GM23248 (cell line): ENCODE results near the gene HIPK3. TPM values are rescaled to one million over a fixed set of nuclear protein-coding genes. Genes with fewer than 3 reads are reported as not detected.

Experiments
- DNase-seq: peaks from one replicate; pipeline ENCODE4 v3.0.0-alpha.2; 2015
- H2AFZ ChIP-seq: fragments of 200-600 bp; sonication (generic); 2 replicates; pipeline ENCODE4 v1.6.1; 2016; ENCODE audit warnings: antibody characterized with exemption
- H3F3A ChIP-seq: fragments of 200-600 bp; sonication (generic); 2 replicates; pipeline ENCODE4 v1.6.1; 2016; ENCODE audit warnings: mild to moderate bottlenecking, antibody characterized with exemption, mixed run types; ENCODE audit not compliant: insufficient read depth
- H3K27ac ChIP-seq: fragments of 200-600 bp; sonication (generic); 2 replicates; pipeline ENCODE4 v1.5.1; 2016; ENCODE audit warnings: mild to moderate bottlenecking
- H3K27me3 ChIP-seq: fragments of 200-600 bp; sonication (generic); replicated peaks from 2 replicates; pipeline ENCODE4 v1.6.1; 2016; ENCODE audit warnings: mild to moderate bottlenecking; ENCODE audit not compliant: insufficient read depth
- H3K36me3 ChIP-seq: fragments of 200-600 bp; sonication (generic); 2 replicates; pipeline ENCODE4 v1.6.1; 2016; ENCODE audit warnings: low read depth, mild to moderate bottlenecking
- H3K4me1 ChIP-seq: fragments of 200-600 bp; sonication (generic); 2 replicates; pipeline ENCODE4 v1.6.1; 2016; ENCODE audit warnings: mild to moderate bottlenecking; ENCODE audit not compliant: insufficient read depth
- H3K4me2 ChIP-seq: fragments of 200-600 bp; sonication (generic); one replicate; pipeline ENCODE4 v1.6.1; 2016; ENCODE audit warnings: mild to moderate bottlenecking; ENCODE audit not compliant: unreplicated experiment
- H3K4me3 ChIP-seq: fragments of 200-600 bp; sonication (generic); 2 replicates; pipeline ENCODE4 v1.5.1; 2016; ENCODE audit warnings: mild to moderate bottlenecking
- H3K79me2 ChIP-seq: fragments of 200-600 bp; sonication (generic); 2 replicates; pipeline ENCODE4 v1.6.1; 2016; ENCODE audit warnings: mild to moderate bottlenecking; ENCODE audit not compliant: insufficient read depth
- H3K9ac ChIP-seq: fragments of 200-600 bp; sonication (generic); 2 replicates; pipeline ENCODE4 v1.6.1; 2016; ENCODE audit warnings: mild to moderate bottlenecking
- H3K9me2 ChIP-seq: fragments of 200-600 bp; sonication (generic); 2 replicates; pipeline ENCODE4 v1.6.1; 2016; ENCODE audit warnings: mixed run types, mild to moderate bottlenecking, moderate library complexity; ENCODE audit not compliant: insufficient read depth
- H3K9me3 ChIP-seq: fragments of 200-600 bp; sonication (generic); one replicate; pipeline ENCODE4 v1.6.1; 2017; ENCODE audit warnings: low read depth
- H4K20me1 ChIP-seq: fragments of 200-600 bp; sonication (generic); 2 replicates; pipeline ENCODE4 v1.6.0; 2016; ENCODE audit not compliant: insufficient read depth
- EZH2 ChIP-seq: fragments of 200-600 bp; sonication (generic); IDR thresholded peaks from 2 replicates; pipeline ENCODE4 v1.6.1; 2018; ENCODE audit warnings: antibody characterized with exemption, mild to moderate bottlenecking; ENCODE audit not compliant: insufficient read depth, poor library complexity, severe bottlenecking
- EZH2phosphoT487 ChIP-seq: fragments of 200-600 bp; sonication (generic); IDR thresholded peaks from 2 replicates; pipeline ENCODE4 v1.6.1; 2018; ENCODE audit warnings: antibody characterized with exemption, moderate library complexity, mild to moderate bottlenecking, low read depth; ENCODE audit not compliant: insufficient read depth
- WGBS, 2 experiments: methylation state at CpG; one replicate each; pipeline ENCODE4 v1.1.6; 2015 to 2017; ENCODE audit warnings: low lambda C conversion rate in 2 of 2, low coverage in 1 of 2; ENCODE audit errors: missing lambda C conversion rate in 2 of 2; 5-methylcytosine and 5-hydroxymethylcytosine counted together
- in situ Hi-C: fragments of 300-500 bp; cut with MboI; formaldehyde crosslinking; loops from 2 replicates; pipeline ENCODE4 v1.15.0; 2020
- polyA plus RNA-seq: library from polyadenylated mRNA; unstranded; fragments of >200 nt; fragmentation: Nextera tagmentation; extraction: Ambion mirVana; gene quantifications from 2 replicates; pipeline ENCODE4 v1.2.1, GENCODE V29; 2016
- total RNA-seq: library from RNA; depleted of rRNA; stranded (reverse); fragments of >200 nt; shearing (Covaris generic); gene quantifications from 2 replicates; pipeline ENCODE4 v1.2.3, GENCODE V29; 2014

Gene HIPK3
- total and polyA plus RNA-seq, 2 experiments from 2014 or later, result 17.8 to 82.9 TPM

- Histone ChIP-seq H3K9me2 (no peaks in the 10 kb centered on the region), H3K9ac (no peak overlapping the region), H2AFZ (no peak overlapping the region), H3K36me3 (no peaks in the 10 kb centered on the region), H3K79me2 (peaks cover 100% of the 10 kb centered on the region), H3K27ac (no peak overlapping the region), H3K4me3 (no peak overlapping the region), H4K20me1 (peaks cover 33% of the 10 kb centered on the region; the same call in 1 of the 2 replicates), H3K9me3 (no peaks in the 10 kb centered on the region), H3K4me2 (no peak overlapping the region), H3K27me3 (no peaks in the 10 kb centered on the region), H3F3A (peaks cover 44% of the 10 kb centered on the region), H3K4me1 (peaks cover 62% of the 10 kb centered on the region)
- no peak for DNase-seq
- no peak for TF ChIP-seq EZH2phosphoT487
- no peak for TF ChIP-seq EZH2
- WGBS, 2 experiments, result 86 to 91% methylated on average over 4 of the region's 4 CpGs
- in situ Hi-C loops, result no loop called here
These were observed 67.3 kb downstream of the HIPK3 start for GRCh38 chr11:33324302-33324985.

- DNase-seq, result peak; percentile 44
- Histone ChIP-seq H4K20me1 (peaks cover 33% of the 10 kb centered on the region; the same call in 1 of the 2 replicates), H3K9me2 (no peaks in the 10 kb centered on the region), H3K27ac (no peak overlapping the region), H3K36me3 (peaks cover 2% of the 10 kb centered on the region; the same call in 1 of the 2 replicates), H3K79me2 (peaks cover 100% of the 10 kb centered on the region), H3K27me3 (no peaks in the 10 kb centered on the region), H3K9me3 (no peaks in the 10 kb centered on the region), H3K4me2 (peak overlapping the region; percentile 18), H3F3A (peaks cover 44% of the 10 kb centered on the region), H3K4me3 (no peak overlapping the region), H3K9ac (0 out of 2 replicates have a peak overlapping the region, but pooled peaks have one; percentile 2), H3K4me1 (peaks cover 65% of the 10 kb centered on the region), H2AFZ (no peak overlapping the region)
- in situ Hi-C loops, result no loop called here
- TF ChIP-seq EZH2phosphoT487 (no peak), EZH2 (no peak)
- 61 to 64% methylated on average over 5 of the region's 5 CpGs for WGBS, 2 experiments
These were observed 68.3 kb downstream of the HIPK3 start for GRCh38 chr11:33325451-33325850.

GRCh38 chr11:33329705-33330329, 72.6 kb downstream of the HIPK3 start:
- no peak overlapping the region for H3K4me2 ChIP-seq
- 14 to 17% methylated on average over 4 of the region's 4 CpGs for WGBS, 2 experiments
- H4K20me1 ChIP-seq, result peaks cover 24% of the 10 kb centered on the region; the same call in 1 of the 2 replicates
- DNase-seq, result peak; percentile 75
- in situ Hi-C loops, result loop anchor here (5.0 kb wide), 1 partner anchor 163 kb away; no protein-coding TSS in a partner anchor
- H3K9me2 ChIP-seq, result no peaks in the 10 kb centered on the region
- peaks cover 42% of the 10 kb centered on the region for H3F3A ChIP-seq
- no peak overlapping the region for H3K4me3 ChIP-seq
- peaks cover 100% of the 10 kb centered on the region for H3K79me2 ChIP-seq
- no peak overlapping the region for H3K9ac ChIP-seq
- H3K27ac ChIP-seq, result no peak overlapping the region
- H3K9me3 ChIP-seq, result no peaks in the 10 kb centered on the region
- peaks cover 14% of the 10 kb centered on the region; the same call in 1 of the 2 replicates for H3K36me3 ChIP-seq
- H3K4me1 ChIP-seq, result peaks cover 60% of the 10 kb centered on the region
- H3K27me3 ChIP-seq, result no peaks in the 10 kb centered on the region
- no peak overlapping the region for H2AFZ ChIP-seq
- TF ChIP-seq EZH2phosphoT487 (no peak), EZH2 (no peak)

- Histone ChIP-seq H3K27me3 (no peaks in the 10 kb centered on the region), H3K4me1 (peaks cover 20% of the 10 kb centered on the region), H3K27ac (no peak overlapping the region), H3K4me3 (no peak overlapping the region), H3K36me3 (peaks cover 20% of the 10 kb centered on the region), H3K4me2 (no peak overlapping the region), H2AFZ (no peak overlapping the region), H3K9ac (no peak overlapping the region), H3K9me2 (no peaks in the 10 kb centered on the region), H3F3A (peaks cover 14% of the 10 kb centered on the region), H3K9me3 (no peaks in the 10 kb centered on the region), H4K20me1 (no peaks in the 10 kb centered on the region; the same call in 1 of the 2 replicates), H3K79me2 (peaks cover 100% of the 10 kb centered on the region)
- in situ Hi-C loops, result loop anchor here (5.0 kb wide), 1 partner anchor 167 kb away; no protein-coding TSS in a partner anchor
- TF ChIP-seq EZH2 (no peak), EZH2phosphoT487 (no peak)
- DNase-seq, result no peak
- 93 to 97% methylated on average over 2 of the region's 2 CpGs for WGBS, 2 experiments
These were observed 76.6 kb downstream of the HIPK3 start for GRCh38 chr11:33333816-33334215.
